Vagina (tissue), 2 donors: ENCODE measurements around the gene GFRA1.

Experiments used
- POLR2A ChIP-seq, 2 donors: fragments of 450-650 bp; IDR thresholded peaks; one replicate each; pipeline ENCODE4 v1.6.1; 2017; ENCODE audit warnings: antibody characterized with exemption in 2 of 2, mild to moderate bottlenecking in 2 of 2, moderate library complexity in 2 of 2
- POLR2AphosphoS5 ChIP-seq, 2 donors: sonication (generic); formaldehyde crosslinking; IDR thresholded peaks; one replicate each; pipeline ENCODE4 v1.9.0; 2017; ENCODE audit warnings: antibody characterized with exemption in 2 of 2, mild to moderate bottlenecking in 2 of 2, low read depth in 1 of 2; ENCODE audit not compliant: insufficient read depth in 1 of 2
- TF ChIP-seq, protein P1 (sequence below), 3 experiments: fragments of 450-650 bp in 2 of 3; fragments of 200-600 bp in 1 of 3; sonication (generic) in 1 of 3; IDR thresholded peaks; one replicate each; pipeline ENCODE4 v1.5.1; 2017 to 2019; ENCODE audit warnings: antibody characterized with exemption in 3 of 3, mild to moderate bottlenecking in 2 of 3, moderate library complexity in 2 of 3

DNA sequence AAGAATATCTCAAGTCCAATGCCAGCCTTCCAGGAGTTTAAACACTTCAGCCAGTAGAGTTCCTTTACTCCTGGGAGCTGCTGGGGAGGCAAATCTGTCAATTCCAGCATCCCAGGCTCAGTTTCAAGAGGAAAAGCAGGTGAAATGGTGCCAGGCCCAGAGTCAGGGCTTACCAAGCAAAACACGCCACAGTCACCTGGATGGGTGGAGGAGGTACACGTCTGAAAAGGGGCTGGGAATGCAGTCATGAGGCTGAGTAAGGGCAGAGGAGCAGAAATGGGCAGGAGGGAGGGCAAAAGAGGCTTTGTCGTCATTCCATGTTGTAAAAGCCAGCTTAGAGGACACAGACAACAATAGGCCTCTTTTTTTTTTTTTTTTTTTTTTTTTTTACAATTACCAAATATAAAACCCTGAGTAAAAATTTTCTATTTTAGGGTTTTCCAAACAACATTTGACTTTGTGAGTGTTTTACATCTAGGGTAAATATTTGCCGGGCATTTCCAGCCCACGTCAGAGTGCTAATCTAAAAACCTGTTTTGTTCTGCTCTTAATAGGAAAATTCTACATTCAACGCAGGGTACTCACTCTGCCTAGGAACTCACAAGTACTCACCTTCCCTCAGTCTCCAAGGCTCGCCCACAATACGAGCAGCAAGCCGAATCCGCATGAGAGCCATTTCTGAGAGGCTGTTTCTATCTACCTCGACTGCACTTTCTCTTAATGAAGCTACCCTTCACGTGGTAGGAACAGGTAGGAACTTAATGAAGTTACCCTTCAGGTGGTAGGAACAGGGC, 21.2 kb downstream of the GFRA1 start:
- TF ChIP-seq, protein P1, sequence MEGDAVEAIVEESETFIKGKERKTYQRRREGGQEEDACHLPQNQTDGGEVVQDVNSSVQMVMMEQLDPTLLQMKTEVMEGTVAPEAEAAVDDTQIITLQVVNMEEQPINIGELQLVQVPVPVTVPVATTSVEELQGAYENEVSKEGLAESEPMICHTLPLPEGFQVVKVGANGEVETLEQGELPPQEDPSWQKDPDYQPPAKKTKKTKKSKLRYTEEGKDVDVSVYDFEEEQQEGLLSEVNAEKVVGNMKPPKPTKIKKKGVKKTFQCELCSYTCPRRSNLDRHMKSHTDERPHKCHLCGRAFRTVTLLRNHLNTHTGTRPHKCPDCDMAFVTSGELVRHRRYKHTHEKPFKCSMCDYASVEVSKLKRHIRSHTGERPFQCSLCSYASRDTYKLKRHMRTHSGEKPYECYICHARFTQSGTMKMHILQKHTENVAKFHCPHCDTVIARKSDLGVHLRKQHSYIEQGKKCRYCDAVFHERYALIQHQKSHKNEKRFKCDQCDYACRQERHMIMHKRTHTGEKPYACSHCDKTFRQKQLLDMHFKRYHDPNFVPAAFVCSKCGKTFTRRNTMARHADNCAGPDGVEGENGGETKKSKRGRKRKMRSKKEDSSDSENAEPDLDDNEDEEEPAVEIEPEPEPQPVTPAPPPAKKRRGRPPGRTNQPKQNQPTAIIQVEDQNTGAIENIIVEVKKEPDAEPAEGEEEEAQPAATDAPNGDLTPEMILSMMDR (IDR thresholded peaks at IDR 0.05) = no peak
- no peak for TF ChIP-seq POLR2A (IDR thresholded peaks at IDR 0.05)
- TF ChIP-seq POLR2AphosphoS5 (IDR thresholded peaks at IDR 0.05; ENCODE audit: insufficient read depth in 1 of 2, low read depth in 1 of 2) = no peak
